HUES6 (cell line): ENCODE data around the gene USP21.
A peak's percentile ranks its signal among the peaks of the same experiment; 100 is the strongest.

Experiments
- H3K27ac ChIP-seq: 2 replicates; pipeline ENCODE4 v1.7.0; 2013; ENCODE audit warnings: low read depth, mild to moderate bottlenecking, low read length, inconsistent platforms
- H3K27me3 ChIP-seq: 2 replicates; pipeline ENCODE4 v1.6.1; 2013; ENCODE audit warnings: low read length; ENCODE audit not compliant: control insufficient read depth, insufficient read depth
- H3K36me3 ChIP-seq: 2 replicates; pipeline ENCODE4 v1.6.1; 2013; ENCODE audit warnings: low read length; ENCODE audit not compliant: control insufficient read depth, insufficient read depth
- H3K4me1 ChIP-seq: 2 replicates; pipeline ENCODE4 v1.6.1; 2013; ENCODE audit warnings: low read length; ENCODE audit not compliant: control insufficient read depth, insufficient read depth
- H3K4me3 ChIP-seq: 2 replicates; pipeline ENCODE4 v1.5.1; 2013; ENCODE audit warnings: low read depth, low read length
- H3K9ac ChIP-seq: one replicate; pipeline ENCODE4 v1.6.1; 2013; ENCODE audit warnings: mild to moderate bottlenecking, low read length
- H3K9me3 ChIP-seq: 2 replicates; pipeline ENCODE4 v1.6.1; 2013; ENCODE audit warnings: low read depth, low read length; ENCODE audit not compliant: control insufficient read depth, insufficient read depth

Gene USP21

DNA sequence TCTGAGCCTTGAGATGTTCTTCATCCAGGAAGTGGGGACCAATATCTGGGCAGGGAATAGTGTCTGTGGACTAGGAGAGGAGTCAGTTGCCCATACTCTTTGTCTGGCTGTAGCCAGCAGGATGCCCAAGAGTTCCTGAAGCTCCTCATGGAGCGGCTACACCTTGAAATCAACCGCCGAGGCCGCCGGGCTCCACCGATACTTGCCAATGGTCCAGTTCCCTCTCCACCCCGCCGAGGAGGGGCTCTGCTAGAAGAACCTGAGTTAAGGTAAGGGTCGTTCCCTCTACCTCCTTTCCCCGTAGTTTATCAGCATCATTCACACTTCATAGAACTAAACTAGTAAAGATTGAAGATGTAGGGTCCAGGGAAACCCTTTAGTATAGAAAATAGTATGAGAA, 3.5 kb downstream of the USP21 start:
- Histone ChIP-seq H3K9ac (no peak overlapping the region), H3K4me3 (no peak overlapping the region), H3K9me3 (no peaks in the 10 kb centered on the region), H3K4me1 (peaks cover 7% of the 10 kb centered on the region), H3K27ac (no peak overlapping the region), H3K27me3 (no peaks in the 10 kb centered on the region), H3K36me3 (peaks cover 47% of the 10 kb centered on the region)

DNA sequence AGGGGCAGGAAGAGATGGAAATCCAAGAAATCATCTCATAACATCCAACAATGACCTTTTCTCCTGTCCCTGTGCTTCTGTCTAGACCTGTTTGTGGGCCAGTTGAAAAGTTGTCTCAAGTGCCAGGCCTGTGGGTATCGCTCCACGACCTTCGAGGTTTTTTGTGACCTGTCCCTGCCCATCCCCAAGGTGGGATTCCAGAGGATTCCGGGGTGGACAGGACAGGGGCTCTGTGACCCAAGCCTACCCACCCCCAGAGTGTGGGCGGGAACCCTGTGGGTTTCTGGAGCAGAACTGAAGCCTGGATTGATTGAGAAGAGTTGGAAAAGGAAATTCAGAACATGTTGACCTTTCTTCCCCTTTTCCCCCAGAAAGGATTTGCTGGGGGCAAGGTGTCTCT, 4.5 kb downstream of the USP21 start:
- Histone ChIP-seq H3K9me3 (no peaks in the 10 kb centered on the region), H3K27ac (no peak overlapping the region), H3K4me3 (no peak overlapping the region), H3K27me3 (no peaks in the 10 kb centered on the region), H3K9ac (no peak overlapping the region), H3K36me3 (peaks cover 40% of the 10 kb centered on the region), H3K4me1 (peaks cover 7% of the 10 kb centered on the region)

DNA sequence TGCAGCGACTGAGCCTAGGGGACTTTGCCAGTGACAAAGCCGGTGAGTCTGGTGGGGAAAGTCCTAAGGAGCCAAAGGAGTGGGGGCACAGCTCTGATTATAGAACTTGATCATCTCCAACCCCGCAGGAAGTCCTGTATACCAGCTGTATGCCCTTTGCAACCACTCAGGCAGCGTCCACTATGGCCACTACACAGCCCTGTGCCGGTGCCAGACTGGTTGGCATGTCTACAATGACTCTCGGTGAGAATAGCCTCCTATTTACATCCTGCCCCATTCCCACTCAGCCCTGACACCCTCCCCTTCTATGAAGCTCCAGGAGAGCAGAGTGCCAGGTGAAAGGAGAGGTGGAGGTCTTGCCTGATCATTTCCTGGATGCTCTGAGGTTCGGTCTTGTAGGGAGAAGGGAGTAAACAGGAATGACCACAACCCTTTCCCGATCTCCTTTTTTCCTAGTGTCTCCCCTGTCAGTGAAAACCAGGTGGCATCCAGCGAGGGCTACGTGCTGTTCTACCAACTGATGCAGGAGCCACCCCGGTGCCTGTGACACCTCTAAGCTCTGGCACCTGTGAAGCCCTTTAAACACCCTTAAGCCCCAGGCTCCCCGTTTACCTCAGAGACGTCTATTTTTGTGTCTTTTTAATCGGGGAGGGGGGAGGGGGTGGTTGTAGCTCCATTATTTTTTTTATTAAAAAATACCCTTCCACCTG, 5.8 kb downstream of the USP21 start:
- Histone ChIP-seq H3K4me3 (peak overlapping the region; percentile 86), H3K4me1 (peaks cover 7% of the 10 kb centered on the region), H3K9ac (no peak overlapping the region), H3K27me3 (no peaks in the 10 kb centered on the region), H3K9me3 (no peaks in the 10 kb centered on the region), H3K36me3 (peaks cover 49% of the 10 kb centered on the region), H3K27ac (no peak overlapping the region)

GRCh38 chr1:161165742-161166668, 6.7 kb downstream of the USP21 start, which contains the start of gene PPOX:
Gene PPOX (plus strand): TSS chr1:161166426. CDS start chr1:161166848, 422 bp downstream.
- Histone ChIP-seq H3K27me3 (no peaks in the 10 kb centered on the region), H3K36me3 (peaks cover 54% of the 10 kb centered on the region), H3K4me3 (peak within 1 kb of the TSS; percentile 86), H3K4me1 (peaks cover 7% of the 10 kb centered on the region), H3K9ac (peak within 1 kb of the TSS; percentile 69), H3K27ac (no peak within 1 kb of the TSS), H3K9me3 (no peaks in the 10 kb centered on the region)

DNA sequence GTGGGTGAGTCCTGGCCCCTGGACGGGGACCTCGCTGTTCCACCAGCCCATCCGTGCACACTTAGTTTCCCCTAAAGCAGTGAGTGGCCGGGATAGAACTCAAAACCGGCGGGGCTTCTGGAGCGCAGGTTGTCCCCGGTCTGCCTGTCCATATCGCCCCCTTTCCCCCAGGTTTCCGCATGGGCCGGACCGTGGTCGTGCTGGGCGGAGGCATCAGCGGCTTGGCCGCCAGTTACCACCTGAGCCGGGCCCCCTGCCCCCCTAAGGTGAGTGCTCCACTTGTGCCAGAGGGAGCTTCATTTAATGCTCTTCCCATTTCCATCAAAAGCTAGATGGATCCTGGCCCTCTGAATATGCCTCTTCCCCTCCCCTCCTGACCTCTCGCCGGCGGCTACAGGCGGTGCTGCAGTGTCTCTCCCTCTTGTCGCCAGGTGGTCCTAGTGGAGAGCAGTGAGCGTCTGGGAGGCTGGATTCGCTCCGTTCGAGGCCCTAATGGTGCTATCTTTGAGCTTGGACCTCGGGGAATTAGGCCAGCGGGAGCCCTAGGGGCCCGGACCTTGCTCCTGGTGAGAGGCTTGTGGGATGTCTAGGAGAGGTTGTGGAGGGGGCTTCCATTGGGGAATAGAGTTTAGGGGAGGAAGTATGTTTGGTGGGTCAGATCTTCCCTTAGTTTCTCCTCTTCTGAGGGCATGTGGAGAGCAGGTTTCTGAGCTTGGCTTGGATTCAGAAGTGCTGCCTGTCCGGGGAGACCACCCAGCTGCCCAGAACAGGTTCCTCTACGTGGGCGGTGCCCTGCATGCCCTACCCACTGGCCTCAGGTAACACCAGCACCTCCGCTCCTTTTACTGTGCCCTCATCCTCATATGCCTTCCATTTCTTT, 7.6 kb downstream of the USP21 start:
- H3K27ac ChIP-seq: no peak overlapping the region
- no peaks in the 10 kb centered on the region for H3K27me3 ChIP-seq
- H3K4me1 ChIP-seq: peaks cover 7% of the 10 kb centered on the region
- no peaks in the 10 kb centered on the region for H3K9me3 ChIP-seq
- H3K9ac ChIP-seq: peak overlapping the region; percentile 67
- H3K36me3 ChIP-seq: peaks cover 56% of the 10 kb centered on the region
- H3K4me3 ChIP-seq: peak overlapping the region; percentile 86

- peaks cover 7% of the 10 kb centered on the region for H3K4me1 ChIP-seq
- peaks cover 59% of the 10 kb centered on the region for H3K36me3 ChIP-seq
- H3K9me3 ChIP-seq: no peaks in the 10 kb centered on the region
- no peaks in the 10 kb centered on the region for H3K27me3 ChIP-seq
- H3K9ac ChIP-seq: no peak overlapping the region
- no peak overlapping the region for H3K27ac ChIP-seq
- no peak overlapping the region for H3K4me3 ChIP-seq
Observed at GRCh38 chr1:161168906-161169305, 9.6 kb downstream of the USP21 start.

- Histone ChIP-seq H3K27ac (no peak overlapping the region), H3K9ac (no peak overlapping the region)
Observed at GRCh38 chr1:161171191-161171590, 11.9 kb downstream of the USP21 start.

DNA sequence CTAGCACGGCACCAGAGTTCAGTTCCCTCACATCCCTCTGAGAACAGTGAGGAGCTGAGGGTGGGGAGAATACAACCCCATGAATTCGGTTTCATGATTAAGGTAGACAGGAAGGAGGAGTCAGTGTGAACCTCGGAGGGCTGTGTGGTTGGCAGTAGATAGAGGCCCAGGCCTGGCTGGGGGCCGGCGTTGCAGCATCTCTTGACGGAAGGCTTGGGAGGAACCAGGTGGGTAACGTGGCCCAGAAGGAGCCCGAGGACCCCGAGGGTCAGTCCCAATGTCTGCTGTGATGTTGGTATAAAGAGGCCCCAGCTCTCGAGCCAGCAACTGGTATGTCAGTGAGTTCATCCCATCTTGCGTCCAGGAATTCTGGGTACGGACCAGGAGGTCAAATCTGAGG, 12.4 kb downstream of the USP21 start:
- no peak overlapping the region for H3K4me3 ChIP-seq
- H3K27me3 ChIP-seq: no peaks in the 10 kb centered on the region
- no peak overlapping the region for H3K9ac ChIP-seq
- H3K9me3 ChIP-seq: no peaks in the 10 kb centered on the region
- H3K4me1 ChIP-seq: peaks cover 7% of the 10 kb centered on the region
- H3K36me3 ChIP-seq: peaks cover 62% of the 10 kb centered on the region
- H3K27ac ChIP-seq: no peak overlapping the region

More at GRCh38 chr1:161171191-161171590, 11.9 kb downstream of the USP21 start:
- no peaks in the 10 kb centered on the region for H3K27me3 ChIP-seq
- no peak overlapping the region for H3K4me3 ChIP-seq
- H3K4me1 ChIP-seq: peaks cover 7% of the 10 kb centered on the region
- no peaks in the 10 kb centered on the region for H3K9me3 ChIP-seq
- peaks cover 62% of the 10 kb centered on the region for H3K36me3 ChIP-seq

GRCh38 chr1:161172349-161172748, 13.0 kb downstream of the USP21 start:
- H3K9ac ChIP-seq: no peak overlapping the region
- no peaks in the 10 kb centered on the region for H3K9me3 ChIP-seq
- peaks cover under 1% of the 10 kb centered on the region for H3K4me1 ChIP-seq
- H3K27me3 ChIP-seq: no peaks in the 10 kb centered on the region
- peaks cover 62% of the 10 kb centered on the region for H3K36me3 ChIP-seq
- H3K4me3 ChIP-seq: no peak overlapping the region
- H3K27ac ChIP-seq: no peak overlapping the region

- Histone ChIP-seq H3K27me3 (no peaks in the 10 kb centered on the region), H3K4me1 (peaks cover 2% of the 10 kb centered on the region), H3K9me3 (no peaks in the 10 kb centered on the region), H3K4me3 (no peak overlapping the region), H3K36me3 (peaks cover 62% of the 10 kb centered on the region), H3K9ac (no peak overlapping the region), H3K27ac (no peak overlapping the region)
Observed at GRCh38 chr1:161172776-161173376, 13.6 kb downstream of the USP21 start.
